Ramos (cell line): ENCODE data around the gene THSD7B.
"Not testable (repeated sequence)": the region's sequence is repeated elsewhere in the genome, so short reads cannot be mapped to it uniquely, and the experiment has no call there.

Source experiments
- in situ Hi-C: fragments of 300-500 bp; cut with MboI; formaldehyde crosslinking; loops from one replicate; pipeline ENCODE4 v1.14.3; 2022; ENCODE audit warnings: low sequenced_read_pairs; ENCODE audit not compliant: unreplicated experiment

The THSD7B gene

DNA sequence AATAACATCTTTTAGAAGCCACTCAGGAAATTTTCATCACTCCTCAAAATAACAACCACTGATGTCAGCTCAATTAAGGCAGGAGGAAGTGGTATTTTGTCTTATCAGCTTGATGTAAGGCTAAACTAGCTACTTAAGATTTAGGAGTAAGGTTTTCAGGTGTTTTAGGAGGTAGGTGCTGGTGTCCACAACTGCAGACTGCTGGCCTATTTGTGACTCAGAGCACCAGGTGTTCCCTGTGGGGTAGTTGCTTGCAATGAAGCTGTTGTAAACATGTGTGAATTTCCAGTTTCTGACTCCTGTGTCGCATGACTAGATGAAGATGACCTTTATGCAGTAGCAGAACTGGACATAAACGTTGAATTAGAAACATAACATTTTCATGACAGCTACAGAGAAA lies 164.2 kb downstream of the THSD7B start:
- in situ Hi-C loops, result no loop called here

DNA sequence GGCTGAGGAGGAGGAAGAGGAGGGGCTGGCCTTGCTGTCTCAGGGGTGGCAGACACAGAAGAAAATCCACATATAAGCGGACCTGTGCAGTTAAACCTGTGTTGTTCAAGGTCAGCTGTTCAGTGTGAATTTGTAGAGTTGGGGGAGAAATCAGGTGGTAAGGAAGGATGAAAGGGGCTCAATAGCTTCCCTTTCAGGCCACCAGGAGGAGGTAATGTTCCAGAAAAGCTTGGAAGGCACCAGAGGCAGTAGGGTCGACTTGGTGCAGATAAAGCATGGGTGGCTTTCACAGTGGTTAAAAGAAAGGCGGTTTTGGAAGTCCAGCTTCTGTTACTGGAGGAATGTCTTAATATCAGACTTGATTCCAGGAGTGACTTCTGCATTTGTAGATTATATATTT lies 167.4 kb downstream of the THSD7B start:
- in situ Hi-C loops, result no loop called here

DNA sequence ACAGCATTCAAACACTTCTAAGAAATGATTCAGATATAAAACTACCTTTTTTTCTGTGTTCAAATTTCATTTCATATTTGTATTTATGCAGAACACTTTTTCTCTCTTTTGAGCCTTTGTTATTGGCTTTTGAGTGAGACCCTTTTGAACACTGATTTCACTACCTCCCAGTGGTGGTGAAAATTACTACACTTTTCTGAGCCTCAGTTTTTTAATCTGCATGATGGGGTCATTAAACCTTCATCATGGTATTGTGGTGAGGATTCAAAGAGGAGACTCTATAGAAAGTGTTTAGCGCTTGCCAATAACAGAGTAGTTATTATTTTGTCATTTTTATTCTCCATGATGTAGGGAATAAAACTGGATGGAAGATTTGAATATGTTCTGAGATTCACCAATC lies 169.8 kb downstream of the THSD7B start:
- in situ Hi-C loops, result no loop called here

DNA sequence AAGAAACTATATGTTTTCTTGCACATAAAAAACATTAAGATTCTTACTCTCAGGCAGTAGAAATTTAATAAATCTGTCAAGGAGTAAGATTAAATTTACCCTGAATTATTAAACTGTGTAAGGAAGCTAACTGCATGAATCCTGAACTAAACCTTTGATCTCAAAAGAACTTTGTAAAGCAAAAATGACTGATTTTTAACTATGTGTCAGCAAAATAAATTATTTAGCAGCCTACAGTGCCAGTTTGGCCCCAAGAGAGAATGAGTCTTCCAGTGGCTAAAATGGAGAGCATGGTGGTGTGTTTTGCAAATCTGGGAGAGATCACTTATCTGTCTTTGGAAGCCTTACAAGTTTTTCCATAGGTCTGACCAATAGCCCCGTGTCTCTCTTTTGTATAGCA lies 190.7 kb downstream of the THSD7B start:
- in situ Hi-C loops, result no loop called here

DNA sequence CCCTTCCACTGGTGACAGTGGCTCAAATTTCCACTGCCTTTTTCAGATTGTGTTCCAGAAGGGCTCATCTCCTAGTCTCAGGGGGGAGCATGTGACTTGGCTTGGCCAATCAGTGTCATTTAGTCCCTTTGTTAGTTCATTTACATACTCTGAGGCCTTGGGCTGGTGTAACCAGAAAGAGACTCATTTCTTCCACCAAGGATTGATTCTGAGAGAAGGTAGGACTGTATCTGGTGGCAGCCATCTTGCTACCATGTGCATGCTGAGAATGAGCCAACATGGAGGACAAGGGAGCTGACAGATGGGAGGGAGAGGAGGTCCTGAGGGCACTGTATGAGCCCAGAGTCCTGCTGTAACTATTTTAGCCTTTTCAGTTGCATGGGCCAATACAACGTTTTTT lies 191.7 kb downstream of the THSD7B start:
- in situ Hi-C loops, result no loop called here

DNA sequence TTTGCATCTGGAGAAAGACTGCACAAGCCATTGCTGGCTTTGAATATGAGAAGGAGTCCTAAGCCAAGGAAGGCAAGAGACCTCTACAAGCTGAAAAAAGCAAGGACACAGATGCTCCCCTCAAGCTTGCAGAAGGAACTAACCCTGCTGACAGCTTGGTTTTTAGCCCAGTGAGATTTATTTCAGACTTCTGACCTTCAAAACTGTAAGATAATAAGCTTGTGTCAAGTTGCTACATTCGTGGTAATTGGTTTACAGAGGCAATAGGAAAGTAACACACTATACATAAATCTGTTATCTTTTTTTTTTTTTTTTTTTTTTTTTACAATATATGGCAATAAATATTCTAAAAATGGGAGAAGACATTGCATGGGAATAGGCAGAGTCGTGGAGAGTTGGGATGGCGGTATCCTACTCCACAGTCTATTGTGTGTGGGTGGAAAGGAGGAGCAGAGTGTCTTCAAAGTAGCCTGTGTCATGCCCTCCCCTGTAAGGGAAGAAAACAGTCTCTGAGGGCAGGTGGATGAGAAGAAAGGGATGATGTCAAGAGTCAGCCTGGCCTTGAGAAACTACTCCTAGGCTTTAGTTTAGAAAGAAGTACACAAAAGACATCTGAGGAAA lies 196.9 kb downstream of the THSD7B start:
- in situ Hi-C loops, result no loop called here

DNA sequence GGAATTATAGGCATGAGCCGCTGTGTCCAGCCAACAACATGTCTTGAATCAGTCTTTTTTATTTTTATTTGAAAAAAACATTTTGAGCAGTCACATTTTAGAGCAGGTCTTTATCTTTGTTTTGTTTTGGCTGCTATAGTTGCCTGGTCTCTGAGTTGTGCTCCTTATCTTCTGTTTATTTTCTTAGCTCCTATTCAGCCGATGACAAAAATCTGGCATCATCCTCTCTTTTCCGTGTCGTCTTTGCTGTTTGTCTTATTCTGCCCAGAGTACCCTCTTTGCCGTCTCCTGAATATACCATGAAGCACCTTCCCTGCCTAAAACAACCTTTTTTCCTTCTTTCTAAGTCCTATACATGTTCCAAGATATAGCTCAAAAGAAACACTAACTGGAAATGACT lies 201.1 kb downstream of the THSD7B start:
- in situ Hi-C loops, result no loop called here

DNA sequence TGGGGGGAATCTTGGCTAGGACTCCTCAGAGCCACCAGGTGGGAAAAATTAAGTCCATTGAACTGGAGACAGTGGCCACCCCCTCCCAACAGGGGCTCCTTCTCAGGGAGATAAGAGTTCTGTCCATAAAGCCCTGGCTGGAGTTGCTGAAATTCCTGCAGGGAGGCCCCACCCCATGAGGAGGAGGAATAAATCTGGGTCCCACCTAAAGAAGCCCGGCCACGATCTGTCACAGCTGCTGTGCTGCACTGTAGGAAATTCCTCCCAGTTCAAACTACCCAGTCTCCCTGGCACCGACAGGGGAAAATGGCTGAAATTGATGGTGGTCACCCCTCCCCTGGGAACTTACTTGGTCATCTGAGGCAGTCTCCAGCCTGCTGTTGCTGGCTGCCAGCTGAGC lies 215.0 kb downstream of the THSD7B start:
- in situ Hi-C loops, result no loop called here

DNA sequence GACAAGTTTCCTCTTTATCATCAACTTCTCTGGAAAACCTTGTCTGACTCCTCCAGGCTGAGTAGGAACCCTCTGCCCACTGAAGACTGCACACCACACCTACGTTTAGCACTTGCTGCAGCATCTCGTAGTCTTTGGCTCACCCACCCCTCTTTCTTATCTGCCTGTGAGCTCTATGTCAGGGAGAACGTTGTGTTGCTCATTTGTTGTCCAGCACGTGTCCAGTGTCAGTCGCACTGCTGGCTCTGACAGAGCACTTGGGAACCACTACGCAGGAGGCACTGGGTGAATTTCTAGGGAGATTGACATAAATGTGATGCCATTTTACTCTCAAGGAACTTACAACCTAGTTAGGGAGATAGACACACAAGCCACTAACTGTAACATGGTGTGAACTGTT lies 216.3 kb downstream of the THSD7B start:
- in situ Hi-C loops, result not testable (repeated sequence)

DNA sequence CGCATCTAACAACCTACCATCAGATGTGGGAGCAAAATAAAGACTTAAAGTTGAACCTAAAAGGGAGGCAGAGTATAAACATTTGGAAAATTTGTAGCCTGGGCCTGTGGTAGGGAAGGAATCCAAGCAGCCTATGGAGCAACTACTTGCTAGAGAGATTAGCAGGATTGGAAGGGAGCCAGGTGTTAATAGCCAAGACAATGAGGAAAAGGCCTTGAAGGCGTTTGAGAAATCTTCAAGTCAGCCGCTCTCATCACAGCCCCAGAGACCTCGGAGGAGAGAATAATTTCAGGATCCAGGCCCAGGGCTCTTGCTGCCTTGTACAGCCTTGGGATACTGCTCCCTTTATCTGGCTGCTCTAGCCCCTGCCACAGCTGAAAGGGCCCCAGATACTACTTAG lies 219.7 kb downstream of the THSD7B start:
- in situ Hi-C loops, result no loop called here

DNA sequence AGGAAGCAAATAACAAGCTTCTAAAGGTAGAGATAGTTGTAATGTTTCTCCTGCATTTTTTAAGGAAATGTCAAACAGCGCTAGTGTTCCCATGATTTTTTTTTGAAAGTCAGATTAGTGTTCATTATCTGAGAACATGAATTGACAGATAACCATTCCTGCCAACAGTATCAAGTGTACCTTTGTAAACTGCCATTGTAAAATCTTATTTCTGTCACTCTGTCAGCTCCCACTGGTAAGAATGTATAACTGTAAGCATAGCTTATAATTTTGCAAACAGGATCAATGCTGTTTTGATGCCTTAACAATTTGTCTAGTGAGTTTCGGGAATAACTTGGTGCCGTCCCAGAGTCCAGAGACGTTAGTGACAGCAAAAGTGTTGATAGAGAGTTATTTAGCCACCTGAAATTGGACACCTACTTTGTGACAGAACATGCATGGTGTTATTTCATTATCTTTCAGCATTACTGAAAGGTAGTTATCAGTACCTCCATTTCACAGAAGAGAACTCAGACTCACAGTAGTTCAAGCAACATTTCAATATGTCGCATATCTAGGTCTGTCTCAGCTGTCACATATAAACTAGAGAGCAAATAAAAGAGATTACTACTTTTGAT lies 221.4 kb downstream of the THSD7B start:
- in situ Hi-C loops, result no loop called here

DNA sequence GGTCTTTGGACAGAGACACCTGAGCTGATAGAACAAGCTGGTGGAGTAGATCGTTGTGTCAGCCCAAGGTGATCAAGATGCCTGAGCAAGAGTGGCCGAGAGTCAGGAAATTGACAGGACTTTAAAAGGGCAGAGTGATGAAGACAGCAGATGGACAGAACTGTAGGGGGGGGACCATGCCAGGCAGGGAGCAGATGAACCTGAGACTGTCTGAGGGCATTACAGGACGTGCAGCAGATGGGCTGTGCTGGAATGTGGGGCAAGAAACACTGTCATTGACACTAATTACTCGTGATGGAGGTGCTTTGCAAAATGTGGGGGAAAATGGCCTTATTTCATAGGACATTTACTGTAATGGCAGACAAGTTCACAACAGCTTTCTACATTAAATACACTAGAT lies 225.0 kb downstream of the THSD7B start:
- in situ Hi-C loops, result no loop called here

DNA sequence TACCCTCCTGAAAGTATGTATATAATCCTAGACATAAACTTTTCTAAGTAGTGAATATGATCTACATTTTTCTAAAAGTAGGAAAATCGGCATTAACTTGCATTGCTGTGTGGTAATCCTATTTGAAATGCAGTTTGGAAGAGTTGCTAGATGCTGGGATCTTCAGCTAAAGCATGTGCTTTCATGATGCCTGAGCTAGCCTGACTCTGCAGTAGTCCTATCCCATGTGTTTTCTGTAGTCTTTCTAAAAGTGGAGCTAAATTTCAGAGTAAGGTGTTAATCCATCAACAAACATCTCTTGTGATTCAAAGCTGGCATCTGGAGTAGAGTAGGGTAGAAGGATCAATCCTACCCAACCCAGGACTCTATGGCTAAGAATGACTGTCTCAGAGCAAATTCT lies 229.4 kb downstream of the THSD7B start:
- in situ Hi-C loops, result no loop called here

DNA sequence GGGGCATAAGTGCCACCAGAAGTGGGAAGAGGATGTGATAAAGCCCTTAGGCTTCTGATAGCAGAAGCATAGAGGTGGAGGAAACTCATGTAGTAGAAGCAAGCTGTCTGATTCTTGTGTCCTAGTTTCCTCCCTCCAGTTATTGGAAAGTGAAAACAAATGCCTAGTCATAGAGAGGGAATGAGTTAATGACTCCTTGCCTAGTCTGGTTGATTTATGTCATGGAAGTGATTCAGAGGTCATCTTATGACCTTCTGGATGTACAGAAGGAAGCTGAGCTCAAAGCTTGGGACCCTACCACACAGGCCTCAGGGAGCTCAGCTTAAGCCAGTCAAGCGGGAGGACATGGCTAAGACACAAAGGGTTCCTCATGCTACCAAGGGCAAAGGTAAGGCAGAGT lies 232.2 kb downstream of the THSD7B start:
- in situ Hi-C loops, result no loop called here

DNA sequence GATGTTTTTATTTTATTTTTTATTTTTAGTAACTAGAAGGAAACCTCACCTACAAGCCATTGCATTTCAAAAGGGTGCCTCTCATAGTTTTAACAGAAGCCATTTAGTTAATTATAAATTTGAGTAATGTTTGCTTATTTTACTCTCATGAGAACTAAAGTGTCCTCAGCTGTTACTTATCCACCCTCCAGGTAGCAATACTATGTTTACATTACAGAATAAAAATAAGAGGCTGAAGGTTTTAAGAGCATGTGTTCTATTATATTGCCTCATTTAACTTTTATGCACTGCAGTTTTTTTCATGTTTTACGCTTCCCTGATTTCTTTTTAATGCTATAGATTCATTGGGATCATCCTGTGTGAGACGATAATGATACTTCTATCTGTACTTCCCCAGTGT lies 235.5 kb downstream of the THSD7B start:
- in situ Hi-C loops, result no loop called here

DNA sequence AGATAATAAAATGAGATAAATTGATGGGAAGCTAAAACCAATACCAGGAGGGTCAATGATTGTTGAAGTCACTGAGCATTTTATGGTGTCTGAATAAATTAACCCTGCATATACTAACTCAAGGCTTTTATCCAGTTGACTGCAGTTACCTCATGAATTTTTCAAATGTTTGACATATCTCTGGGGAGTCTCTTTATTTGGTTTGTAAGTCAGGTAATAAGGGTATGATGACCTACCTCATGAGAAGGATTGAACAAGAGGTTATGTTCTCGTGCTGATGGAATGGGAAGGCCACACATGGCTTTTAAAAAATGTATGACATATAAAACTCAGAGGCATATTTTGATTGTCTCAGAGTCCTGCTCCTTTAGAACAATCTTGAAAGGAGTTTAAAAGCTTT lies 237.6 kb downstream of the THSD7B start:
- in situ Hi-C loops, result no loop called here

DNA sequence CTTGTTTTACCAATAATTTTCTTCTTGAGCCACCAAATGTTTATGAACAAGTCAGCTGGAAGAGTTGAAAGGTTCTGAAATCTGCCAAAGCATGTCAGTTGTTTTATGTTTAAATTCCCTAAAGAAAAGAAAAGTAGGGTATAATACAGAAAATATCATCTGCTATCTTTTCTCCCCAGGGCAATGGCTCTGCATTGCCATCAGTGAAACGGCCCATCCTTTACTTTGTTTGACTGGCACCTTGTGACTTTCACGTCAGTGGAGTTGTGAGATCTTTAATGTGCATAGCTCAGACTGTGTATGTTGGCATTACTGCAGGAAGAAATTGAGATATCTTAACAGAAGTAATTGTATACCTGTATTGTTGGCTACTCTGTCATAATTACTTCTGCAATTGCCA lies 239.9 kb downstream of the THSD7B start:
- in situ Hi-C loops, result no loop called here

DNA sequence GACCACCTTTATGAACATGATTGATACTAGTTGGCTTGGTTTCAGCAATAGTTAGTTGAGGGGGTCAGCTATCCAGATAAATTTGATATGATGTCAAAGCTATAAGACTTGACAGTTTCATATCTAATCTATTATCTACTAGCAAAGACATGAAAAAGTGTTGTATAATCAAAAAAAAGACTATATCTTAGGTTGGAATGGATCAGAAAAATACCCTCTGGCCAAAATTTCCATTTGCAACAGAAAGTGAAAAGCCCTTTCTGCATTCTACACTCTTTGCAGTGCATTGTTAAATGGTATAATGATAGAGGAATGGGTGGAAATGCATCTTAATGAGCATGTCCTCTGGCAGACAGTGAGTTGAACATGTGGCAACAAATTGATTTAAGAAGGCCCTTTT lies 242.6 kb downstream of the THSD7B start:
- in situ Hi-C loops, result no loop called here

DNA sequence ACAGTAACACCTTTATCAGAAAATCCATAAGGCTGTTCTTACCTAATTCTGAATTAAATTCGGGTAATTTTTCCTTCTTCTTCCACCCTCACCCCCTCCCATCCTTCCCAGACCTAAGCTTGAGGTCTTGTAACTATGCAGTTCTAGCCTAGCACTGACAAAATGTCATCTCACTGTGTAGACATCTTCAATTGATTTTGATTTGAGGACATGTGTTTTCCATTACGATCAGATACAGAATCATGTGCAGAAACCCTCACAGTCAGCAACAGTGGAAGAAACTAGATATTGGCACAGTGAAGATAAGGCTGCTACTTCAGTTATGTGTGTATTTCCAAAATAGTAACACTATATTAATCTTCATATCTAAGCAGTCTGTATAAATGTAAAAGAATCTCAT lies 244.6 kb downstream of the THSD7B start:
- in situ Hi-C loops, result no loop called here

DNA sequence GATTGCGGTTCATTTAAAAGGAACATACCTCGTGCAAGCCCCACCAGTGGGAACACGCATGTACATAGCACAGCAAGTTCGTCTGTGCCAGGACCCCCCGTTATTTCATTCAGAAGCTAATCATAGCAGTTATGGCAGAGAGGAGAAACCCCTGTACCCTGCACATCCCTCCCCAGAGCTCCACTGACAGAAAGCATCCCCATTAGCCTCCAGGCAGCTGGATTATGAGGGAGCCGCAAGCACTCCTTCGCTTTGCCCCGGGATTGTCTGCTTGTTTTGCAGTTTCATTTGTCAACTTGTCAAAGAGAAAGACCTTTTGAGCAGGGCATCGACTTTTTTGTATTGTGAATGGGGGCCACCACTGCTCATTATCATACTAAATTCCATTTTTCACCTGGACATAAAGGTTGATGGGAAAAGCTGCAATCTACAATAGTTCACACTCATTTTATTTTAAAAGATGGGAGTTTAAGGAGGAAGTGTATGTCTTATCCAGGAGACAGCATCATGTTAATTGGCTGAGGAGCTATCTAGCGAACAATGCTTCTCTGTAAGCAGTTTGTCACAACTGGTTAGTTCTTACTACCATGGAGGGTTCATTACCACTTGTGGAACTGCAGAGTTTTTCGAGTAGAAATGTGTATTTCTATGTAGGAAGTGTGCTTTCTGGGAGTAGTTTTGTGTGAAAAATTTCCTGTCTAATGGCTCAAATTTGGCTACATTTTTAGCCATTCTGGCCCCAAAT lies 255.3 kb downstream of the THSD7B start:
- in situ Hi-C loops, result no loop called here

DNA sequence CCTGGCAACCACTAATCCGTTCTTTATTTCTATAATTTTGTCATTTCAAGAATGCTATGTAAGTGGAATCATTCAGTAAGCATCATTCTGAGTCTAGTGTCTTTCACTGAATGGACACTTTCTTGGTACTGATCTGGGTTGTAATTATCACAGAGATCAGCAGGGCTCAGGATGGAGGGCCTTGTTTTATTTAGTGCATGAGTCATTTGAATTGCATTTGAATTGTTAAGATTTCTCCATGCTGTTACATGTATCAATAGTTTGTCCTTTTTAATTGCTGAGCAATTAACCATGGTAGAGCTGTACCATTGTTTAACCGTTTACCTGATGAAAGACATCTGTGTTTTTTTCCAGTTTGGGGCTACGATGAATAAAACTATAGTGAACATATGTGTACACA lies 256.4 kb downstream of the THSD7B start:
- in situ Hi-C loops, result no loop called here

DNA sequence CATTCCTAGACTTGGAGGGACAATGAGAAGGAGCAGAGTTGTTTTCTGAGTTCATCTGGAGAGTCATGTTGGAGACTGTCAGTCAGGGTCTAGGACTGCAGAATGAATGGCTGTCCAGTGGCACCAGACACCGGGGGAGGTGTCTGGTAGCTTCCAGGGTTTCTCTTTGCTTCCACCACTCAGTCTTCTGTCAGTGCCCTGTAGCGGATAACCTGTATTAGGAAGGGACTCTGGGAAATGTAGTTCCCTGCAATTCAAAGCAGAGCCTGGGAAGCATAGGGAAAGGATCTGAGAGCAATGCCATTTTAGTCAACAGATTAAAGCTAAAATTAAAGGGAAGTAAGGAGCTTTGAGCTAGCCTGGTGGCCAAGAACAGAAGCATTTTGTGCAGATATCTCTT lies 257.9 kb downstream of the THSD7B start:
- in situ Hi-C loops, result no loop called here
